IPS-NIHi7 (cell line): Measurements from ENCODE around the gene ATXN1.
"Not testable (repeated sequence)": the region's sequence is repeated elsewhere in the genome, so short reads cannot be mapped to it uniquely, and the experiment has no call there.

Source experiments
- DNase-seq: peaks from one replicate; pipeline ENCODE4 v3.0.0; 2012; ENCODE audit warnings: mixed read lengths; ENCODE audit errors: extremely low spot score

Gene ATXN1

GRCh38 chr6:16720861-16721260, 40.4 kb downstream of the ATXN1 start:
- DNase-seq = no peak

GRCh38 chr6:16719488-16719887, 41.8 kb downstream of the ATXN1 start:
- DNase-seq = no peak

DNA sequence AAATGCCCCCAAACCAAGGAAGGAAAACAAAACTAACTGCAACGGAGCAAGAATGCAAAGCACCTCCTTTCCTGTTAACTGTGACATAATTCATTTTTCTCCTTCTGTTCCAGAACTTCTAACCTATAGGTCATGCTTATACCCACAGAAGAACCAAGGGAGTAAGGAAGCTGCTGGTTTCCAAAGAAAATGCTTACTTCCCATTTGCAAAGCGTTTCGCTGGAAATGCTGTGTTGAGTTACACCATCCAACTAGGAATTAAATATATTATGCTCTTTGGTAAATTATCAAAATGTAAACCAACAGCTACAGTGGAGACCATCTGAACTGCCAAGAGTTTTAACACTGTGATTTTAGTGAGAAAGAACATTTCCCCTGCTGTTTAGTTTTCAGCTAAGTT, 42.9 kb downstream of the ATXN1 start:
- DNase-seq = no peak

DNA sequence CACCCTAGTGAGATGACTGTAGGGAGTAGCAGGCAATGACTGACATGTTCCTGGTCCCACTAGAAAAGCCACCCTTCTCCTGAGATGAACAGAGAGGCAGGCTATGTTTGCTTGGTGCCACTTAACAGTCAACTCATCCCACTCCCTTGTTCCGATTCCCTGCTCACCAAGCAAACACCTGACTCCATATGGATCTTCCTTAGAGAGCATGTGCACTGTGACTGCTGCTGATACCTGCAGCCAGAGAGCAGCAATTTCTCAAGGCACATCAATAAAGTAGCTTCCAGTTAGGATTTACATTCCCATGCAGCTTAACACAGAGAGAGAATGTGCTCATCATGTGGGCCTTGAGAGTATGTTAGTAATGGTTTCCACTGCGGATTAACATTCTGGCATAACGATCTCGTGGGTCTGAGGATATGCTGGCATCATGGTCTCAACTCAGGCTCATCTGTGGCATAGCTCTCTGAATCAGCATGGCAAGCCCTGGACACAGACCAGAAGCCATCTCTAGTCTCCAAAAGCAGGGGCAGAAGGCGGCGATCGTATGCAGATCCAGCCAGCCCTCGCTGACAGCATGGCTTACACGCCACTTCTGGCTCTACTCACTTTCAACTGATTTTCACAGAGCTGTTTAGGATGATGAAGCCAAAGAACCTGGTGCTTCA, 43.9 kb downstream of the ATXN1 start:
- DNase-seq = no peak

- no peak for DNase-seq
These were observed 44.9 kb downstream of the ATXN1 start for GRCh38 chr6:16716321-16716858.

DNA sequence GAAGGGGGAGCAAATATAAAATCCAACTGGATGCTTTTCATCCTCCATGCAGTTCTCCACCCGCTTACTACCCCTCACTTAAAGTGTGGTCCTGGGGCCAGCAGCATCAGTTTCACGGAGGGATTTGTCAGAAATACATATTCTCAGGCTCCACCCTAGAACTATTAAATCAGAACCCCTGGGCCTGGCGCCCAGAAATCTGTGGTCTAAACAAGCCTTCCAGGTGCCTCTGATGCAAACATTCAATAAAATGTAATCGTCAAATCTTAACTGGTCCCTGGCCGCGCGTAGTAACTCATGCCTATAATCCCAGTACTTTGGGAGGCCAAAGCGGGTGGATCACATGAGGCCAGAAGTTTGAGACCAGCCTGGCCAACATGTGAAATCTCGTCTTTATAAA, 47.7 kb downstream of the ATXN1 start:
- DNase-seq = no peak

DNA sequence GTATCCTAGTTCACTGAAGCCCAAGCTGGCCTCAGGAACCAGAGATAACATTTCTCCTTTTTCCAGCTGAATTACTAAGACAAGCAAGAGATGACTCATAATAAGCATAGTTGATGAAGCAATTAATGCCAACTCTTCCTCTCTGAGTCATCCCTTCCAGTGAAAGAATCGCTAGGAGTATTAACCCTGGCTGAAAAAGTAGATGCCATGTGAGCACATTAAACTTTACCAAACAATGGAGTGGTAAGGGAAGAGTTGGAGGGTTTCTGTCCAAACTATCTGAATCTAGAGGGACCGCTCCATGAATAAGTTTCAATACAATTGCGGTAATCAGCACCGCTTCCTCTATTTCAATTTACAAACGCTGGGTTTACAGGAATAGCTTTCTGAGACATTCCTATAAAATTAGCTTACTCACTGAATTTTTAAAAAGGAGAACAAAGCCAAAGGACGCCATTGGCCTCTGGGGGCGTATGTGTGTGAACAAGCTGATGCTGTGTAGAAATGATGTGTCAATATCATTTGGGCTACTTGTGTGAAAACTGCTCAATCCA, 48.3 kb downstream of the ATXN1 start:
- no peak for DNase-seq

GRCh38 chr6:16712255-16712930, 48.9 kb downstream of the ATXN1 start:
- DNase-seq = no peak

DNA sequence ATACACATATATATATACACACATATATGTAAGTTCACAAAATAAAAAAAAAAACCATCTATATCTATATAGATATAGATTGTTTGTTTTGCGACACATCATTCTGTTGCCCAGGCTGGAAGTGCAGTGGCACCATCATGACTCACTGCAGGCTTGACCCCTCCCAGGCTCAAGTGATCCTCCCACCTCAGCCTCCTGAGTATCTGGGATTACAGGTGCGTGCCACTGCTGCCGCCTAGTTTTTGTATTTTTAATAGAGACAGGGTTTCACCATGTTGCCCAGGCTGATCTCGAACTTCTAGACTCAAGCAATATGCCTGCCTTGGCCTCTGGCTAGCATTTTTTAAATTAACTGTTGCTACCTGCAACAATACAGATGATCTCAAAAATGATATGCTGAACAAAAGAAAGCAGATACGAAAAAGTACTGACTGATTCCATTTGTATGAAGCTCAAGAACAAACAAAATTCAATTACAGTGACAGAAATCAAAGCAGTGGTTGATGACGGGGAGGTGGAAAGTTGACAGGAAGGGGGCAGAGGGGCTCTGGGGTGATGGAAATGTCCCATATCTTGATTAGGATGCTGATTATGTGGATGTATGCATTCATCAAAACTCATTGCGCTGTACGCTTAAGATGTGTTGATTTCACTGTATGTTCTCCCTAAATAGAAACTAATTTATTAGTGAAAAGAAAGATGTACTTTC, 49.6 kb downstream of the ATXN1 start:
- no peak for DNase-seq

- DNase-seq = no peak
These were observed 54.1 kb downstream of the ATXN1 start for GRCh38 chr6:16706911-16707783.

DNA sequence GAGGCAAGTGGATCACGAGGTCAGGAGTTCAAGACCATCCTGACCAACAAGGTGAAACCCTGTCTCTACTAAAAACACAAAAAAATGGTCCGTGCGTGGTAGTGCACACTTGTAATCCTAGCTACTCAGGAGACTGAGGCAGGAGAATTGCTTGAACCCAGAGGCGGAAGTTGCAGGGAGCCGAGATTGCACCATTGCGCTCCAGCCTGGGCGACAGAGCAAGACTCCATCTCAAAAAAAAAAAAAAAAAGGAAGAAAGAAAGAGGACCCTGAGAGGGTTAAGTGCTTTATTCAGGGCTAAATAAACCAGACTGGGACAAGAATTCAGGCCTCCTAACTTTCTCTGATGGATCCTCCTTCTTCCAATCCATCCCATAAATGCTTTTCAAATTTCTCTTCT, 54.8 kb downstream of the ATXN1 start:
- not testable (repeated sequence) for DNase-seq

GRCh38 chr6:16706029-16706428, 55.2 kb downstream of the ATXN1 start:
- no peak for DNase-seq

DNA sequence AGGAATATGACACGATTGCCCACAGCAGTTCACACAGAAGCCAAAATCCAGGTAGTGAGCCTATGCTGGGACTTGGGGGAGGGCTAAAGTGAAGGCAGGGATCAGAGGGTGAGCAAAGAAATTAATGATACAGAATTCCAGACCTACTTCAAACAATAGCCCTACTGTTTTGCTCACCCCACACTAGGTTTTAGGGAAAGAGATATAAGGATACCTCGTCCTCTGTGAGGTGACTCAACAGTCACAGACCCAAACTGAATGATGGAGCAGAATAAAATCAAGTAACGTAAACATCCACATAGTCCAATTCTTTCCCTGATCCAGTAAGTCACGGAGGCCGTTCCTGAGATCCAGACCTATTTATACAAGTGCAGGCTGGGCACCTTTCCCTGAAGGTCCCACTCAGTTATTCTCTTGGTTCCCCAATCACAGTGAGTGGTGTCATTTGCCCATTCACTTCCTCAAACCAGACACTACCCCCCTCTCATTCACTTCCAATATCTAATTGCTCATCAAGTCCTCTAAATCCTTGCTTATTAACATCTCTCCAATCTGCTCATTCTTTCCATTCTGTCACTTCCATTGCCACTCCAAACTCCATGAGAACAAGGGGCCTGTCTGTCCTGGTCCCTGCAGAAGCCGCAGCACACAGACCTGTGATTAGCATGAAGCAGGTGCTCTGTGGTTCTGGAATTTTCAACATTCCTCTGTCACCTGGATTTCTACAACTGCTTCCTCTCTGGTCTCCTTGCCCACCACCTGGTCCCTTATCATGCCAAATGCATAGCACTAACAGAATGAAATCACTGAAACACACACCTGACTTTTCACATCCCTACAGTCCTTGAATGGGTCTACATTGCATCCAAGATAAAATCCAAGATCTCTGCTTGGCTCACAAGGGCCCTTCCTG, 55.9 kb downstream of the ATXN1 start:
- DNase-seq = no peak

GRCh38 chr6:16704401-16705045, 56.7 kb downstream of the ATXN1 start:
- no peak for DNase-seq

DNA sequence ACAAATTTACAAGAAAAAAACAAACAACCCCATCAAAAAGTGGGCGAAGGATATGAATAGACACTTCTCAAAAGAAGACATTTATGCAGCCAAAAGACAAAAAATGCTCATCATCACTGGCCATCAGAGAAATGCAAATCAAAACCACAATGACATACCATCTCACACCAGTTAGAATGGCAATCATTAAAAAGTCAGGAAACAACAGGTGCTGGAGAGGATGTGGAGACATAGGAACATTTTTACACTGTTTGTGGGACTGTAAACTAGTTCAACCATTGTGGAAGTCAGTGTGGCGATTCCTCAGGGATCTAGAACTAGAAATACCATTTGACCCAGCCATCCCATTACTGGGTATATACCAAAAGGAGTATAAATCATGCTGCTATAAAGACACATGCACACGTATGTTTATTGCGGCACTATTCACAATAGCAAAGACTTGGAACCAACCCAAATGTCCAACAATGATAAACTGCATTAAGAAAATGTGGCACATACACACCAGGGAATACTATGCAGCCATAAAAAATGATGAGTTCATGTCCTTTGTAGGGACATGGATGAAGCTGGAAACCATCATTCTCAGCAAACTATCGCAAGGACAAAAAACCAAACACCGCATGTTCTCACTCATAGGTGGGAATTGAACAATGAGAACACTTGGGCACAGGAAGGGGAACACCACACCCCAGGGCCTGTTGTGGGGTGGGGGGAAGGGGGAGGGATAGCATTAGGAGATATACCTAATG, 58.5 kb downstream of the ATXN1 start:
- not testable (repeated sequence) for DNase-seq

DNA sequence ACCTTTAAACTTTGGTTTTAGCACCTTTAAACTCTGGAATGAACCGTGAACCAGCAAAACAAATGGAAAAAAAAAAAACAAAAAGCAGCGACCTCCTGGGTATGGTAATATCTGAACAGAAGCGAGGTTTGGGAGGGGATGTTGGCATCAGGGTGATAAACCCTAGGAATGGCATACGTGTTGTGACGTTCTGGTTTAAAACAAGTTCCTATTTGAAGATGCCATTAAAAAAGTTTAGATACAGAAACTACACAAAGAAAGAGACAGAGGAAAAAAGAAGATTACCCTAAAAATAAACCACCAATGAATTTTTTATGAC, 60.4 kb downstream of the ATXN1 start:
- no peak for DNase-seq

DNA sequence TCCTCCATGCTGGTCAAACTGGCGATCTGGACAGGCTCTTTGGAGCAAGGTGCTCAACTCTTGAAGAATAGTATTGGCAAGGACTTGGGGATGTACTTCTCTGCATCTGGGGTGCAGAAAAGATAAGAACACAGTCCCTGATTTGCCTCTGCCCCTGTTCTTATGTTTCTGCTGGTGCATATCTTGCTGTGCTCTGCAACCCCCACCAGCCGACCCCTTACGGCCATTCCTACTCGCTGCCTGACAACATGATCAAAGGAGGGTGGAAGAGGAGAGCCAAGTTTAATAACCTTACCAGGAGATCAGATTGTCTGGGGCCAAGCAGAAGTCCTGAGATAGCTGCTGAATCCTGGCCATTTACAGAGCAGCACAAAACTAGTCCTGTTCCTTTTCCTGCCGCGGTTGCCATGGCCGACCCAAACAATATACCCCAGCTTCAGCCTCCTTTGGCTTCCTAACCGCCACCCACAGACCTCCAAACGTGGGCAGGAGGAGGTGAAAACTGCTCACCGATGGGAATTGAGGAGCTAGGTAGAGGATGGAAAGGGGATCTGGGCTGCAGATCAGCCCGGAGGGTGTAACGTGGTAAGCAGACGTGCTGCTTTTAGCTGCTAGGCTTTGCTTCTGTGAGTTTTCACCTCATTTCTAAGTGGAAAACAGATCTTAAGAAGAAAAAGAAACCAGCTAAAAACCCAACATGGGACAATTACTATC, 60.9 kb downstream of the ATXN1 start:
- DNase-seq = no peak

GRCh38 chr6:16698997-16699868, 62.0 kb downstream of the ATXN1 start:
- no peak for DNase-seq
